Left renal pelvis (tissue), 4 donors: ENCODE results near the gene TAF7. TPM values are rescaled to one million over a fixed set of nuclear protein-coding genes. Genes with fewer than 3 reads are reported as not detected.

Experiments
- polyA plus RNA-seq, 4 donors: library from polyadenylated mRNA; unstranded; fragments of 120-200 nt; gene quantifications; one replicate each; pipeline ENCODE4 v1.2.1, GENCODE V29; 2013; ENCODE audit not compliant: insufficient read length in 4 of 4

The TAF7 gene
- polyA plus RNA-seq, 4 donors = 142 to 184 (median 157) TPM

Other genes starting within 250 kb of the TAF7 start
- 1 to 10 TPM; 3.5 to 7.9 (median 6.0) TPM for gene PCDHB2, start 226.2 kb downstream of the TAF7 start, polyA plus RNA-seq
- 1 to 10 TPM; 3.0 to 4.9 (median 3.5) TPM for gene PCDHB3, start 220.3 kb downstream of the TAF7 start, polyA plus RNA-seq
- 1 to 10 TPM; 1.3 to 5.8 (median 2.2) TPM for gene PCDHB4, start 199.0 kb downstream of the TAF7 start, polyA plus RNA-seq
- 10 to 100 TPM in 1 of 4 donors, 1 to 10 TPM in 3; 5.6 to 10.5 (median 8.0) TPM for gene PCDHB5, start 185.6 kb downstream of the TAF7 start, polyA plus RNA-seq
- 1 to 10 TPM; 2.5 to 4.5 (median 3.4) TPM for gene PCDHB6, start 170.7 kb downstream of the TAF7 start, polyA plus RNA-seq
- 1 to 10 TPM; 4.0 to 7.9 (median 5.6) TPM for gene PCDHB7, start 148.1 kb downstream of the TAF7 start, polyA plus RNA-seq
- gene PCDHB8, start 143.0 kb downstream of the TAF7 start, polyA plus RNA-seq = 1 to 10 TPM; 1.2 to 3.5 (median 2.7) TPM
- gene PCDHB16, start 138.4 kb downstream of the TAF7 start, polyA plus RNA-seq = 1 to 10 TPM; 4.9 to 8.4 (median 5.7) TPM
- 1 to 10 TPM; 3.7 to 5.1 (median 4.5) TPM for gene PCDHB9, start 133.6 kb downstream of the TAF7 start, polyA plus RNA-seq
- 10 to 100 TPM in 2 of 4 donors, 1 to 10 TPM in 2; 5.4 to 11.3 (median 8.3) TPM for gene PCDHB10, start 128.4 kb downstream of the TAF7 start, polyA plus RNA-seq
- gene PCDHB11, start 121.2 kb downstream of the TAF7 start, polyA plus RNA-seq = 1 to 10 TPM; 4.9 to 7.0 (median 6.5) TPM
- 1 to 10 TPM; 4.9 to 8.6 (median 5.5) TPM for gene PCDHB12, start 112.1 kb downstream of the TAF7 start, polyA plus RNA-seq
- gene PCDHB13, start 106.9 kb downstream of the TAF7 start, polyA plus RNA-seq = 1 to 10 TPM; 5.5 to 8.1 (median 5.9) TPM
- gene PCDHB14, start 97.4 kb downstream of the TAF7 start, polyA plus RNA-seq = 10 to 100 TPM in 3 of 4 donors, 1 to 10 TPM in 1; 9.9 to 13.5 (median 10.6) TPM
- gene PCDHB15, start 75.4 kb downstream of the TAF7 start, polyA plus RNA-seq = 10 to 100 TPM; 14.7 to 17.6 (median 16.6) TPM
- gene SLC25A2, start 16.7 kb downstream of the TAF7 start, polyA plus RNA-seq = under 1 TPM in 1 of 4 donors, not detected in 3; 0.17 TPM
- 1 to 10 TPM in 1 of 4 donors, under 1 TPM in 3; 0.47 to 1.1 (median 0.84) TPM for gene PCDHGA1, start 9.7 kb upstream of the TAF7 start, polyA plus RNA-seq
- 10 to 100 TPM in 1 of 4 donors, 1 to 10 TPM in 3; 5.0 to 12.8 (median 7.0) TPM for gene PCDHGA2, start 18.0 kb upstream of the TAF7 start, polyA plus RNA-seq
- 1 to 10 TPM; 2.3 to 6.2 (median 3.8) TPM for gene PCDHGA3, start 23.0 kb upstream of the TAF7 start, polyA plus RNA-seq
- gene PCDHGB1, start 29.3 kb upstream of the TAF7 start, polyA plus RNA-seq = 1 to 10 TPM; 1.7 to 2.1 (median 1.9) TPM
- 1 to 10 TPM; 2.3 to 4.6 (median 2.4) TPM for gene PCDHGA4, start 34.2 kb upstream of the TAF7 start, polyA plus RNA-seq
- 1 to 10 TPM; 3.5 to 5.2 (median 3.8) TPM for gene PCDHGB2, start 39.2 kb upstream of the TAF7 start, polyA plus RNA-seq
- 1 to 10 TPM; 2.2 to 6.1 (median 2.6) TPM for gene PCDHGA5, start 43.4 kb upstream of the TAF7 start, polyA plus RNA-seq
- gene PCDHGB3, start 49.5 kb upstream of the TAF7 start, polyA plus RNA-seq = 1 to 10 TPM; 1.5 to 2.8 (median 2.3) TPM
- 10 to 100 TPM in 1 of 4 donors, 1 to 10 TPM in 3; 4.9 to 11.1 (median 7.1) TPM for gene PCDHGA6, start 53.1 kb upstream of the TAF7 start, polyA plus RNA-seq
- 1 to 10 TPM; 1.8 to 2.5 (median 2.1) TPM for gene PCDHGA7, start 62.0 kb upstream of the TAF7 start, polyA plus RNA-seq
- 1 to 10 TPM; 5.0 to 7.4 (median 5.5) TPM for gene PCDHGB4, start 66.9 kb upstream of the TAF7 start, polyA plus RNA-seq
- under 1 TPM; 0.40 to 0.56 (median 0.44) TPM for gene PCDHGA8, start 71.8 kb upstream of the TAF7 start, polyA plus RNA-seq
- 10 to 100 TPM in 1 of 4 donors, 1 to 10 TPM in 3; 9.6 to 10.3 (median 9.8) TPM for gene PCDHGB5, start 77.2 kb upstream of the TAF7 start, polyA plus RNA-seq
- 10 to 100 TPM in 1 of 4 donors, 1 to 10 TPM in 3; 4.9 to 10.1 (median 6.6) TPM for gene PCDHGA9, start 82.0 kb upstream of the TAF7 start, polyA plus RNA-seq
- gene PCDHGB6, start 87.2 kb upstream of the TAF7 start, polyA plus RNA-seq = 10 to 100 TPM in 1 of 4 donors, 1 to 10 TPM in 3; 6.2 to 12.1 (median 8.4) TPM
- gene PCDHGA10, start 92.2 kb upstream of the TAF7 start, polyA plus RNA-seq = 1 to 10 TPM; 3.1 to 4.7 (median 3.5) TPM
- 10 to 100 TPM; 13.7 to 16.9 (median 16.3) TPM for gene PCDHGB7, start 96.9 kb upstream of the TAF7 start, polyA plus RNA-seq
- gene PCDHGA11, start 100.3 kb upstream of the TAF7 start, polyA plus RNA-seq = 1 to 10 TPM; 4.3 to 5.2 (median 4.6) TPM
- 1 to 10 TPM; 1.4 to 2.1 (median 1.7) TPM for gene PCDHGA12, start 109.7 kb upstream of the TAF7 start, polyA plus RNA-seq
- 100 to 1,000 TPM in 3 of 4 donors, 10 to 100 TPM in 1; 98.1 to 164 (median 115) TPM for gene PCDHGC3, start 155.2 kb upstream of the TAF7 start, polyA plus RNA-seq
- 1 to 10 TPM; 2.7 to 3.1 (median 2.9) TPM for gene PCDHGC4, start 164.2 kb upstream of the TAF7 start, polyA plus RNA-seq
- gene PCDHGC5, start 168.3 kb upstream of the TAF7 start, polyA plus RNA-seq = 1 to 10 TPM in 1 of 4 donors, under 1 TPM in 3; 0.24 to 1.0 (median 0.38) TPM